HG02852 (cell line): Measurements from ENCODE around the gene CXorf38.
A peak's percentile ranks its signal among the peaks of the same experiment; 100 is the strongest.
"Not testable (repeated sequence)": the region's sequence is repeated elsewhere in the genome, so short reads cannot be mapped to it uniquely, and the experiment has no call there.

Source experiments
- ATAC-seq: cut with Tn5 transposase; IDR thresholded peaks from one replicate; pipeline ENCODE4 v1.9.1; 2021; ENCODE audit warnings: mild to moderate bottlenecking, moderate library complexity; ENCODE audit not compliant: unreplicated experiment

The CXorf38 gene

DNA sequence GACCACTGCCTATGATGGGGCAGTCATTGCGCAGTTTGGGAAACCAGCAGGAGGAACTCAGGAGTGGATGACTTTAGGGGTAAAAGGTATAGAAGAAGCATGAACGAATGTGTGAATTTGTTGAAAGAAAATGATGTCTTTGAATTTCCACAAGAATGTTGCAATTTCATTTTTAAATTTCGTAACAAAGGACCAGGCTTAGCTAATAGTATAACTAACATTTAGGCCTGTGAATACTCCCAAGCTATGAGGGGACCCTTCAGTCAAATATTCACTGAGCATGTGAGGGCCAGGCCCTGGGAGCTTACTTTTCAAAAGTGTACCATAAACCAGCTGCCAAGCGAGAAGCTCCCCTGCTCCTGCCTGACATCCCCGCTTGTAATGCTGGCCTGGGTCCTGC is 18.9 kb downstream of the CXorf38 start:
- ATAC-seq = no peak

DNA sequence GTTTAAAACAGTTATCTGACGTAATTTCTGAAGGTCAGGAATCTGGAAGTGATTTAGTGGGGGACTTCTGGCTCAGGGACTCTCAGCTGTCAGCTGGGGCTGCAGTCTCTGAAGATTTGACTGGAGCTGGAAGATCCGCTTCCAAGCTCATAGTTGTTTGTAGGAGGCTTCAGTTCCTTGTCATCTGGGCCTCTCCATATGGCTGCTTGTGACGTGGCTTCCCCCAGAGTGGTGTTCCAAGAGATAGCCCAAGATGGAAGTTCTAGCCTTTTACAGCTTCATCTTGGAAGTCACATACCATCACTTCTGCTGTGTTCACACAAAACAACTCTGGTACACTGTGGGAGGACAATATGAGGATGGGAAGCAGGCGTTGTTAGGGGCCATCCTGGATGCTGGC is 22.1 kb downstream of the CXorf38 start:
- no peak for ATAC-seq

DNA sequence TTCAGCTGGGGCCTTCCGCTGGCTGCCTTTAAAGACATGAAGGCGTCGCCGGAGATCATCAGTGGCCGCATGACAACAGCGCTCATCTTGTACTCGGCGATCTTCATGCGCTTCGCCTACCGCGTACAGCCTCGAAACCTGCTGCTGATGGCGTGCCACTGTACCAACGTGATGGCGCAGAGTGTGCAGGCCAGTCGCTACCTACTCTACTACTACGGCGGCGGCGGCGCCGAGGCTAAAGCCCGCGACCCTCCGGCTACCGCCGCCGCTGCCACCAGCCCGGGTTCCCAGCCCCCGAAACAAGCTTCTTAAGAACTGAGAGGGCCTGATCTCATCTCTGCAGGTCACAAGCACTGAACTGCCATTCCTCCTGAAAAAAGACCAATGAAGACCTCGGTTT is 23.7 kb downstream of the CXorf38 start:
- ATAC-seq = no peak

DNA sequence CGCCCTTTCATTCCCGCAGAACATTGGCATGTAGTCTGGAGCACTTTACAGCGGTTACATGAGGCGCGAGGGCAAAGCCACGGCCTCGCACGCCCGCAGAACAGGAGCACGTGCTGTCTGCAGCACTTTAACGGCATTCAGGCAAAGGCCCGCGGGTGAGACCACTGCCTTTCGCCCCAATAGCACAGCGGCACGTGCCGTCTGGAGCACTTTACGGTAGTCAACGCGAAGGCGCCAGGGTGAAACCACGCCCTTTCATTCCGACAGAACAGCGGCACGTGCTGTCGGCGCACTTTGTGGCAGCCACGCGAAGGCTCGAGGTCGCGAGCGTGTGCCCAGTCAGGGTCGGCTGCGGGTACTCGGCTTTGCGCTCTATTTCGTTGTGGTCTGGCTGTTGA is 24.2 kb downstream of the CXorf38 start, which contains the start of gene MPC1L:
Gene MPC1L (plus strand): TSS at position 290 of the 398 bp plus-strand sequence. CDS start 138 bp downstream, outside the sequence.
- ATAC-seq = no peak

DNA sequence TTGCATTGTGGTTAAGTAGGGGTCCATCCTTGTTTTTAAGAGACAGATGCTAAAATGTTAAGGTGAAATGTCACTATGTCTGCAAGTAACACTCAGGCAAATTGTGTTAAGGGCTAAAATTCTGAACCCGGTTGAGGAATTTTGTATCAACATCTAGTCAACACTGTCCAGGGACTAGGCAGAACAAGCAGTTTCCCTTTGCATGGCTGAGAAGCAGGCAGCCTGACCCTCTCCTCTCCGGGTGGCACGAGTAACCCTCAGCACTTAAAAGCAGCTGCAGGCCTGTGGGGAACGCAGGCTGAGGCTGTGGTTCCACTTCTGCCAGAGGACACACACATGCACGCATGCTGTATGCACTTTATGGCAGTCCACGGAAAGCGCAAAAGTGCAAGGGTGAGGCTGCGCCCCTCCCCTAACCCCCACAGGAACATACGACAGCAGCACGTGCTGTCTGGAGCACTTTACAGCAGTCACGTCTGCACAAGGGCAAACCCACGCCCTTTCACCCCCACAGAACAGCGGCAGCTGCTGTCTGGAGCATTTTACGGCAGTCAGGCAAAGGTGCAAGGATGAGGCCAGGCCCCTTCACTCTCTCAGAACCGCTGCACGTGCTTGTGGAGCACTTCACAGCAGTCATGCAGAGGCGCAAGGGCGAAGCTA is 24.8 kb downstream of the CXorf38 start:
- no peak for ATAC-seq

DNA sequence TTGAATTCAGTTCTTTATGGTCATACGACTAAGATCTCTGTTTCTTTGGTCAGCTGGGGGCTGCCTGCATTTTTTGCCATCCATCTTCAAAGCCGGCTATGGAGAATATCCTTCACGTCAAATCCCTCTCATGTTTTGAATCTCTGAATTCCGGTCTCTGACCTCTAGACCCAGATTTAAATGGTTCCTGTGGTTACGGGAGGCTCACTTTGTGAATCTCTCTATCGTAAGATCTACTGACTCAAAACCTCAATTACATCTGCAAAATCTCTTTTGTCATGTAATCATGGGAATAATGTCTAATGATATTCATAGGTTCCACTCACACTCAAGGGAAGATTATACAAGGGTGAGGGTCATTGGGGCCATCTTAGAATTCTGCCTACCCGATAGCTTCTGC is 29.8 kb downstream of the CXorf38 start:
- ATAC-seq = no peak

DNA sequence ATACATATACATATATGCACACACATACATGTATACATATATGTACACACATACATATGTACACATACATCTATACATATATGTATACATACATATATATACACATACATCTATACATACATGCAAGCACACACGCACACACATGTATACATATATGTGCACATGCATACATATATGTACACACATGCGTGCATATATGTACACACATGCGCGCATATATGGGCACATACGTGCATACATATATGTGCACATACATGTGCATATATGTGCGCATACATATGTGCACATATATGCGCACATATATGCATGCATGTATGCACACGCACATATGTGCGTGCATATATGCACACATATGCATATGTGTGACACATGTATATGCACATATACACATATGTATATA is 31.4 kb downstream of the CXorf38 start:
- ATAC-seq = no peak

DNA sequence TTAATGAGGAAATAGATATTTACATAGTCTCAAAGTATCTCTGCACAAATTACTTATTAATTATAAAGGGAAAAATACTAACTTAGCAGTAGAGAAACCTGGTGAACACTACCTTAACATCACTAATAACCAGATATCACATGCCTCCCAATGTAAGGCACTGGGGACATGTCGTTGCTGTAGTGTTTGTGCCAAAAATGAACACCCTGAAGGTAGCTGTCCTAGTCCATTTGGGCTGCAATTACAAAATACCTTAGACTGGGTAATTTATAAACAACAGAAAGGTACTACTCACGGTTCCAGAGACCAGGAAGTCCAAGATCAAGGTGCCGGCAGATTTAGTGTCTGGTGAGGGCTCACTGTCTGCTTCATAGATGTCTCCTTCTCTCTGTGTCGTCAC is 34.9 kb downstream of the CXorf38 start:
- no peak for ATAC-seq

DNA sequence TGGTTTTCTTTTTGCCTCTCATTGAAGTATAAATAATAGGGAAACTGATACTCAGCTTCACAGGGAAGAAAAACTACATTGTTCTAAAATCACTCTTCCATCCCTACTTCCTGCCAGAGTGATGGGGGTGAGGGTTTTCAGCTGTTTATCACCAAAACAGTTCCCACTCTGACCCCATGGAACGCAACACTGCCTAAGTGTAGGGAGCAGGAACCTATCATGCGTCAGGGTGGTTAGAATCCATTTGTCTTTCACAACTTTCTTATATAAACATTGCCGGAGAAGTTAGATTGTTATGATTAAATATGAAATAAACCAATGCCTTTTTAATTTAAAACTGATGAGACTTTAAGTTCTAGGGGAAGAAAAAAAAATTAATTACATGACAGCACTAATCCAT is 40.0 kb downstream of the CXorf38 start:
- no peak for ATAC-seq

DNA sequence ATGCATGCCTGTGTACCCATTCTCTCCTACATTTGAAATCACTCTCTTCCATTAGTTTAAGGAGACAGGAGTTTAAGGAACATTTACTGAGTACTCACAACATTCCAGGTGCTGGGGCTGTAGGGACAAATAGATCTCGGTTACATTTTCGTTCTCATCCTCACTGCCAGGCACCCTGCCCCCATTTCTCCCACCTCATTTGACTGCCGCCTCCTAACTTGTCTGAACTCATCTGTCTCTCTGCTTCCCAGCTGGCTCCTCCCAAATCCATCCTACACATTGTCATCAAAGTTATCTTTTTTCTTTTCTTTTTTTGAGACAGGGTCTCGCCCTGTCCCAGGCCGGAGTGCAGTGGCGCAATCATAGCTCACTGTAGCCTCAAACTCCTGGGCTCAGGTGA is 43.9 kb downstream of the CXorf38 start:
- ATAC-seq = no peak

DNA sequence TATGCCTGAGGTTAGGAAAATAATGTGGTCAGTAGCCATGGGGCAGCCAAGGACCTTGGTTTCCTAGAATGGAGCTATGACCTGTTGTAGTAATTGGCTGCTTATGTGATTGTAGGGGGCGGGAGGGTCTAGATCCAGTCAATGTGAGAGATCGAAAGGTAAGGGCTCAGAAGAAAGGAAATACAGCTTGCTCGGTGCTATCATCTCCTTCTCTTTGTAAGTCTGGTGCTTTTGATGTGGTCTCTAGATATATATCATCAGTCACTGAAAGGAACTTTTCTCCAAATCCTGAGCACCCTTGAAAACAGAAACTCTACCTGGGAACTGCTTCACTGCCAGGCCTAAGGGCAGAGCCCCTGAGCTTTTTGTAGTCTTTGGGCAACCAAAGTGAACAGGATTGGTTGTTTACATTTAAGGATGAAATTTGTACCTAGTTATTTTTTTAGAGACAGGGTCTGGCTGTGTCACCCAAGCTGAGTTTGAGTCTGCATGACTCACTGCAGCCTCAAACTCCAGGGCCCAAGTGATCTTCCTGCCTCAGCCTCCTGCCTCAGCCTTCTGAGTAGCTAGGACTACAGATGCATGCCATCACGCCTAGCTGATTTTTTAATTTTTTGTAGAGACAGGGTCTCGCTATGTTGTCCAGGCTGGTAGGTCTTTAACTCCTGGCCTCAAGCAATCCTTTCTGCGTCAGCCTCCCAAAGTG is 57.6 kb downstream of the CXorf38 start:
- not testable (repeated sequence) for ATAC-seq

DNA sequence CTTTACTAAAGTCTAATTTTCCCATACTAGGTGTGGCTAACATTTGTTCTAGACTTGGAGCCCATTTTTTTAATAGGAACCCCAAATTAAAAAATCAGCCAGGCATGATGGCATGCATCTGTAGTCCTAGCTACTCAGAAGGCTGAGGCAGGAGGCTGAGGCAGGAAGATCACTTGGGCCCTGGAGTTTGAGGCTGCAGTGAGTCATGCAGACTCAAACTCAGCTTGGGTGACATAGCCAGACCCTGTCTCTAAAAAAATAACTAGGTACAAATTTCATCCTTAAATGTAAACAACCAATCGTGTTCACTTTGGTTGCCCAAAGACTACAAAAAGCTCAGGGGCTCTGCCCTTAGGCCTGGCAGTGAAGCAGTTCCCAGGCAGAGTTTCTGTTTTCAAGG is 59.7 kb downstream of the CXorf38 start:
- ATAC-seq = not testable (repeated sequence)

DNA sequence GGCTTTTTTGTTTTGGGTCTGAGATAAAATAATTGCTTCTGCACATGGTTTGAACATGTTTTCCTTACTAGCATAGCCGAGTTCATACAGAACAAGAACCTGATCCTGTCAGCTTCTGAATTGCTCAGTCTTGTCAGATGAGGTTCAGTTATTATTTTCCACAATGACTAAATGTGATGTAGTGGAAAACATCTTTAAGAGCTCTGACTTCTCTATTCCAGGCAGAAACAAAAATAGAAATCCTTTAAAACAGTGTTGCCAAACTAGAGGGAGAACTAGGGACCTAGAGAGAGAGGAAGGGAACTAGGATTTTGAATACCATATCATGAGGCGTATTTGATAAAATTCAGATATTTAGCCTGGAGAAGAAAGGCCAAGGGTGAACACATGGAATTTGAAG is 64.5 kb downstream of the CXorf38 start:
- no peak for ATAC-seq

DNA sequence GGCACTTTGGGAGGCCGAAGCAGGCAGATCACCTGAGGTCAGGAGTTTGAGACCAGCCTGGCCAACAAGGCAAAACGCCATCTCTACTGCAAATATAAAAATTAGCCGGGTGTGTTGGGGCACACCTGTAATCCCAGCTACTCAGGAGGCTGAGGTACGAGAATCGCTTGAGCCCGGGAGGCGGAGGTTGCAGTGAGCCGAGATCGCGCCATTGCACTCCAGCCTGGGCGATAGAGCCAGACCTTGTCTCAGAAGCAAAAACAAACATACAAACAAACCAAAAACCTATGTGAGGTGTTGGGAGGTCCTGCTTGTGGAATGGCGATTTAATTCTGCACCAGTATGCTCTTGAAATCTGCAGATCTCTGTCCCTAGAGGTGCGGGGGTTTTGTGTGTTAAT is 65.2 kb downstream of the CXorf38 start:
- not testable (repeated sequence) for ATAC-seq

DNA sequence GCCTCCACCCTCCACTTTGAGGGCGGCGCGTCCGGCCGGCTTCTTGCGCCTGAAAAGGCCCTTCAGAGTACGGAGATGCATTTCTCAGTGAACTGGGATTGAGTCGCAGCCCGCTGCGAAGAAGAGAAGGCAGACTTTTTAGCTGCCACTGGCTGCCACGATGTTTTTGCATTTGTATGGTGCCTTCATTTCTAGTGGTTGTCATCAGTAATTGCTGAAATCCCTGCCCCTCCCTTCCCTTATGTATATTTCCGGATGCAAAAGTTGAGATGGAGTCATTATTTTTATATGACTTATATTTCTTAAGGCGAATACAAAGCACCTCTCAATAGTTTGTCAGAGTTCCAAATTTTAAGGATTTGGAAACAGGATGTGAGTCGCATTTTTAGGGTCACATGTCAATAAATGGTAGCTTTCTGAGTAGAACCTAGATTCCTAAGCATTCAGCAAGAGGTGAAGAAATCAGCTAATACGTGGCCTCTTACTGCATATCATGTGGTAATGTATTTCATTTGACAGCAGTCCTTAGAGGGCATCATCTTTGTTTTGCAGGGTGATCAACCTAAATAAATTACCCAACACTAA is 65.9 kb downstream of the CXorf38 start:
- no peak for ATAC-seq

DNA sequence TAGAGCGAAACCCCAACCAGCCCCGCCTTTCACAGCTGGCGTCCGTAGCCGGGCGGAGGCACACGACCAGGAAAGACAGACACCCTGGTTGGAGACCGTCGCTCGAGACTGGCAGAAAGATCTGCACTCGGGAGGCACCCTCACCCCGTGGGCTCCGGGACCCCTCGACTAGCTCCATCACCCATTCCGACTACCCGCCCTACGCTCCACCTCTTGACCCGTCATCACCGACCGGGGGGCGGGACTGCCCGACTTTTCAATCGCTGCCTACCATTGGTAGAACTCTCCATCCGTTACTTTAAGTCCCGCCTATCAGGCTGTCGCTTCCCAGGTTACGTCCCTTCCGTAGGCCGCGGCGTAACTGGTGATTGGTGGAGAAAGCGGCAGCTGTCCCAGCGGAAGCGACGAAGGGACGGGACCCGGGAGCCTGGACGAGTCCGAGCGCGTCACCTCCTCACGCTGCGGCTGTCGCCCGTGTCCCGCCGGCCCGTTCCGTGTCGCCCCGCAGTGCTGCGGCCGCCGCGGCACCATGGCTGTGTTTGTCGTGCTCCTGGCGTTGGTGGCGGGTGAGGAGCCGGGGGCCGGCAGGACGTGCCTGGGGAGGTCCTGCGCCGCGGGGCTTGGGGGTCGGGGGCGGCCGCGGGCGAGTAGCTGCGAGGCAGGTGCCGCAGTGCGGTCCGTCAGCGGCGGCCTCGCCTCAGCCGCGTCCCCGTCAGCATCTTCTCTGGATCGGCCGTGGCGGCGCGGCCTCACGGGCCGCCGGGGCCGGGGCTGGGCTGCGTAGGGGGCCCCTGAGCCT is 66.6 kb downstream of the CXorf38 start, which contains the start of gene ATP6AP2:
Gene ATP6AP2 (plus strand): TSS at position 434 of the 799 bp plus-strand sequence. CDS start 96 bp downstream, at position 530.
- ATAC-seq = peak; percentile 93

DNA sequence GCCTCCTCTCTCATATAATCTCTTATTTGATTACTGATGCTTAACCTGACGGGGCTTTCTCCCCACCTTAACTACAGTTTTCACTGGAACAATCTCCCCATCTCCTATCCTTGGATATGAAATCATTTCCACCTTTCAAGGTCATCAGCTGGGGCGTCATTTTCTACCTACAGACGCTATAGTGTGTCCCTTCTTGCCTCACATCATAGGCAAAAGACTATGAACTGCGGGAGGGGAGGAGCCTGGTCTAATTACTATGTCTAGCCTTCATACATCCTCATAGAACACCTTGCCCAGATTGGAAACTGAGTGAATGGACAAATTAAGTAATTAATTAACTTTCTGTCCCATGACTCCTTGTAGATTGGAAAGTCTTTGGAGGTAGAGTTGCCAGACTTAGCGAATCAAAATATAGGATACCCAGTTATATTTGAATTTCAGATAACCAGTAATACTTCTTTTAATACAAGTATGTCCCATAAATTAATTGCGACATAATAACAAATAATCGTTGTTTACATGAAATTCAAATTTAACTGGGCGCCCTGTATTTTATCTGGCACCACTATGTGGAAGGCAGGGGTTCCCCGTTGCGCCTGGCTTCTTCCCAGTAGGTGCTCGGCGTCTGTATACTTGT is 67.3 kb downstream of the CXorf38 start:
- ATAC-seq = peak; percentile 56

DNA sequence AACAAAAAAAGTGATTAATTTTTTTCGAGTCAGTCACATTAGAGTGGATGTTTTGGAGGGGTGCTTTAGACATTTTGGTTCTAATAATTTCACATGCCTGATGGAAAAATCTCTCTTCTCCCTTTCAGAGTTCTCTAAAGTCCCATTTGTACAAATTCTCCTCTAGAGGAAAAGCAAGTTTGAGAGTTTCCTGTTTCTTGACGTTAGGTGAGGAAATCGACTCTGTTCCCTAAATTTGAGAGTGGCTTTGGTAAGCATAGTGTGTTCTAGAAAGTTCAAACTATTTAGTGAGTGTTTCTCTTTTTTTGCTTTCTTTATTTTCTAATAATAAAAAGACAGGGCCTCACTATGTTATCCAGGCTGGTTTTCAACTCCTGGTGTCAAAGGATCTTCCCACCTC is 68.2 kb downstream of the CXorf38 start:
- ATAC-seq = no peak

DNA sequence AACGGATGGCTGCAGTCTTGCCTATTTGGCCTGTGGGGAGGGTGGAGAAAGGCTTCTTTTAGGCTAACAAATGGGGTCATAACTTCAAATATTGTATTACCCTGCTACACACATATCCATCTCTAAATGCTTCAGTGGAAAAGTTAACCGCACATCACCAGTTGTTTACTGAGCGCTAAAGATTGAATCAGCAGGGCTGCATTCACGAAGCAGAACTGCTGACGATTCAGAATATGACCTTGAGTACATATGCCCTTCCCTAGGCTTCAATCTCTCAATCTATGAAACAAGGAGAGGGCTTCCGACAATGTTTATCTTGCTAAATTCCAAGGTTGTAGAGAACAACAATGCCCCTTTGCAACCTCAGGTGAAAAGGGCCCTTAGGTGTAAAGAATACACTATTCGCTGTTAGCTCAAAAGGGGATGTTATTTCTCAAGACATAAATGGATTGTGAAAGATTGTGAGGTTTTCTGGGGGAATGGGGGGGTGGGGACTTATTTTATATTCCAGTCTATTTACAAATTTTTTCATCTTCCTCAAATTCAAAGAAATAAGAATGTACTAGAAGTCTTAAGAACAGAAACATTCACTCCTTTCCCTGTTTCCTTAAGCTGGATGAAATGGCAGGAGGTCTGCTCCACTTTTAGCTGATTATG is 69.2 kb downstream of the CXorf38 start:
- ATAC-seq = no peak
